ENCODE data around the gene SEMA3B. TPM values are rescaled to one million over a fixed set of nuclear protein-coding genes. Genes with fewer than 3 reads are reported as not detected.

Gene SEMA3B
- total and polyA plus RNA-seq, 2 donors (not counting 3 experiments of a cell fraction or from before 2014, with no cell fraction given) = 1.2 to 1.5 TPM

GRCh38 chr3:50251220-50251619 is 17.7 kb upstream of the SEMA3B start:
- Histone ChIP-seq H2AFZ (ENCODE audit: low read depth, low read length) (no peak overlapping the region), H3K4me1 (ENCODE audit: control insufficient read depth, extremely low read depth, insufficient read depth, low read length) (peaks cover 82% of the 10 kb centered on the region), H3K9ac (replicated peaks; ENCODE audit: extremely low read depth, insufficient read depth, low read length) (no peak overlapping the region), H3K27me3 (ENCODE audit: control insufficient read depth in 2 of 2, insufficient read depth in 2 of 2, low read length in 2 of 2) (no peaks in the 10 kb centered on the region), H3K4me3 (replicated peaks in 1 of 3; ENCODE audit: insufficient read depth in 1 of 3, low read depth in 1 of 3, low read length in 3 of 3) (no peak overlapping the region), H3K79me2 (ENCODE audit: control insufficient read depth, insufficient read depth, low read length) (peaks cover 83% of the 10 kb centered on the region), H3K9me3 (replicated peaks; ENCODE audit: control insufficient read depth, insufficient read depth, low read length) (no peaks in the 10 kb centered on the region), H3K36me3 (ENCODE audit: control insufficient read depth in 2 of 2, extremely low read depth in 1 of 2, insufficient read depth in 2 of 2, low read length in 2 of 2) (peaks cover 7 to 48% of the 10 kb centered on the region in 2 experiments), H3K27ac (ENCODE audit: insufficient read depth, low read depth, low read length) (peak overlapping the region; percentile 50), H3K9me1 (replicated peaks; ENCODE audit: control insufficient read depth, extremely low read depth, insufficient read depth, low read length) (no peaks in the 10 kb centered on the region), H3K4me2 (ENCODE audit: insufficient read depth, low read length) (no peak overlapping the region), H4K20me1 (replicated peaks; ENCODE audit: control insufficient read depth, extremely low read depth, insufficient read depth, low read length) (no peaks in the 10 kb centered on the region)
- no TSS peak for BruUV-seq (replicated peaks)
- POLR2A ChIA-PET = interaction anchor here (0.9 kb wide), 1 partner anchor 8 kb away, joined by 4 read pairs; no protein-coding TSS in a partner anchor
- FAIRE-seq (peak; percentile 84), DNase-seq (ENCODE audit: low read depth, low spot score) (peak; percentile 65)
- CTCF ChIA-PET = interaction anchor here (0.7 to 3.0 kb wide), 5 partner anchors 8 to 57 kb away, joined by 3 to 17 read pairs (median 4); no protein-coding TSS in a partner anchor
- TF ChIP-seq CTCF (IDR thresholded peaks at IDR 0.05; ENCODE audit: extremely low read depth in 1 of 2, insufficient read depth in 1 of 2, low read depth in 1 of 2, low read length in 2 of 2) (no peak), FOS (IDR thresholded peaks at IDR 0.05; ENCODE audit: borderline replicate concordance, insufficient read depth, low read length) (peak; percentile 68), POLR2AphosphoS5 (IDR thresholded peaks at IDR 0.05; ENCODE audit: insufficient read depth, low read depth, low read length) (peak; percentile 66), MYC (IDR thresholded peaks at IDR 0.05; ENCODE audit: low read depth, low read length) (no peak), EZH2 (IDR thresholded peaks at IDR 0.05; ENCODE audit: borderline replicate concordance, low read depth, low read length, severe bottlenecking) (no peak), POLR2A (IDR thresholded peaks at IDR 0.05; ENCODE audit: low read depth, low read length) (no peak), JUN (IDR thresholded peaks at IDR 0.05; ENCODE audit: borderline replicate concordance, insufficient read depth, insufficient read length, low read depth) (peak; percentile 35), GATA2 (IDR thresholded peaks at IDR 0.05; ENCODE audit: insufficient read depth, insufficient read length, low read depth, low read length) (no peak), MAX (IDR thresholded peaks at IDR 0.05; ENCODE audit: insufficient read depth, insufficient read length) (no peak)
- dilution Hi-C loops (cut with MboI; ENCODE audit: extremely low pct_ligation_motif_present, low sequenced_read_pairs) (no loop called here), intact Hi-C loops (cut with micrococcal nuclease) (no loop called here)
